Neural cell (in vitro differentiated cells): Measurements from ENCODE around the gene CDCA8.

Source experiments
- CTCF ChIP-seq: fragments of 450-650 bp; IDR thresholded peaks from 2 replicates; pipeline ENCODE4 v1.5.1; 2014; ENCODE audit warnings: antibody characterized with exemption, mild to moderate bottlenecking, moderate library complexity; ENCODE audit not compliant: poor library complexity, severe bottlenecking
- EP300 ChIP-seq: fragments of 450-650 bp; conservative IDR thresholded peaks from 2 replicates; pipeline ENCODE4 v1.6.1; 2014; ENCODE audit warnings: antibody characterized with exemption, mild to moderate bottlenecking, moderate library complexity; ENCODE audit not compliant: poor library complexity, severe bottlenecking
- EZH2 ChIP-seq: fragments of 200-600, 300-800 bp; shearing (Covaris generic), sonication (generic); IDR thresholded peaks from 2 replicates; pipeline ENCODE4 v1.6.1; 2014; ENCODE audit warnings: antibody characterized with exemption, low read length, borderline replicate concordance, mild to moderate bottlenecking; ENCODE audit not compliant: insufficient read depth, poor library complexity, severe bottlenecking
- MXI1 ChIP-seq: fragments of 450-650 bp; conservative IDR thresholded peaks from 2 replicates; pipeline ENCODE4 v1.6.1; 2014; ENCODE audit warnings: antibody characterized with exemption, mild to moderate bottlenecking; ENCODE audit not compliant: poor library complexity, severe bottlenecking
- POLR2AphosphoS5 ChIP-seq: IDR thresholded peaks from 2 replicates; pipeline ENCODE4 v1.6.1; 2012
- RAD21 ChIP-seq: fragments of 450-650 bp; conservative IDR thresholded peaks from 2 replicates; pipeline ENCODE4 v1.6.1; 2014; ENCODE audit warnings: antibody characterized with exemption, mild to moderate bottlenecking, moderate library complexity
- REST ChIP-seq: IDR thresholded peaks from 2 replicates; pipeline ENCODE4 v1.6.1; 2012; ENCODE audit warnings: borderline replicate concordance
- SMC3 ChIP-seq: fragments of 450-650 bp; conservative IDR thresholded peaks from 2 replicates; pipeline ENCODE4 v1.6.1; 2014; ENCODE audit warnings: antibody characterized with exemption, mild to moderate bottlenecking, moderate library complexity; ENCODE audit not compliant: poor library complexity

GRCh38 chr1:37655274-37655673, 37.0 kb upstream of the CDCA8 start:
- TF ChIP-seq CTCF (no peak), POLR2AphosphoS5 (no peak), RAD21 (no peak), MXI1 (no peak), SMC3 (no peak), EZH2 (no peak), REST (no peak), EP300 (no peak)
